Measurements from ENCODE around the gene FOXL1.

FOXL1 gene

DNA sequence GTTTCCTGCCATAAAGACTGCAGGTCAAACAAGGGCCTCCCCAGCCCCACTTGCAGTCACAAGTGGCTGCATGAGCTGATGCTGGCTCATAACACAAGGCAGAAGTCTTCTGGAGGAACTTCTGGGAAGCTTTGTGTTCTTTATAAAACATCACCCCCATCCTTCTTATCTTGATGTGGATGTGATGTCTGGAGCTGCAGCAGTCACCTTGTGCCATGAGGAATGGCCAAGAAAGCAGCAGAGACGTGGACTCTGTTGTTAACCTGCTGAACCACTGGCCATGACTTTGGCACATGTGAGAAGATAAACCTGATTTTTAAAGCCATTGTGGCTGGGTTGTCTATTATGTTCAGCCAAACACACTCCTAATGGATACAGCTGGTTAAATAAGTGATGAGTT is 41.8 kb downstream of the FOXL1 start:
- Histone ChIP-seq H3K27ac (no peak overlapping the region), H3K4me3 (no peak overlapping the region), H3K9ac (ENCODE audit: insufficient read length) (no peak overlapping the region), H3K9me3 (ENCODE audit: low read depth, low read length) (no peaks in the 10 kb centered on the region), H3K36me3 (ENCODE audit: insufficient read depth, low read length) (no peaks in the 10 kb centered on the region)
- no peak for DNase-seq (ENCODE audit: low read depth, low spot score)
- no peak for TF ChIP-seq FOXP2 (optimal IDR thresholded peaks at IDR 0.05; ENCODE audit: control extremely low read depth, extremely low read length, insufficient read depth)
- no peak for TF ChIP-seq EZH2 (IDR thresholded peaks at IDR 0.05)
- no peak for TF ChIP-seq POLR2AphosphoS5 (IDR thresholded peaks at IDR 0.05; ENCODE audit: borderline replicate concordance, low read depth, low read length)

DNA sequence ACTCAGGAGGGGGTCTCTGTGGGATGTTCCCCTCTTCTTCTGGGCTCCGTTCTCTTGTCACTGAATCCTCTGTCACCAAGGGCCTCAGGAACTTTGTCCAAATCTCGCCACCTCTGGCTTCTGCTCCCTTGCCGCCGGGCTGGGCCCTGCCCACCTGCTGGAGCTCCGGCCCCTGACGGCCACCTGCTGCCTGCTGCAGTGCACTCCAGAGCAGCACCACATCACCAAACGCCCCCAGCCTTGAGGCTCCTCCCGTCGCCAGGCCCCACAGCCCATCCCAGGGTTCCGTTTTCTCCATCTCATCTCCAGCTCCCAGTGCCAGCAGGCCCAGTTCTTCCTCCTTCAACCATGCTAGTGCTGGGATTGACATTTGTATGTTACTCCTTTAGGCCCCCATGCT is 43.6 kb downstream of the FOXL1 start:
- no peak for DNase-seq (ENCODE audit: low read depth, low spot score)
- Histone ChIP-seq H3K27ac (no peak overlapping the region), H3K36me3 (ENCODE audit: insufficient read depth, low read length) (no peaks in the 10 kb centered on the region), H3K9me3 (ENCODE audit: low read depth, low read length) (no peaks in the 10 kb centered on the region), H3K9ac (ENCODE audit: insufficient read length) (no peak overlapping the region), H3K4me3 (no peak overlapping the region)
- TF ChIP-seq FOXP2 (optimal IDR thresholded peaks at IDR 0.05; ENCODE audit: control extremely low read depth, extremely low read length, insufficient read depth) (no peak), EZH2 (IDR thresholded peaks at IDR 0.05) (no peak), POLR2AphosphoS5 (IDR thresholded peaks at IDR 0.05; ENCODE audit: borderline replicate concordance, low read depth, low read length) (no peak)

DNA sequence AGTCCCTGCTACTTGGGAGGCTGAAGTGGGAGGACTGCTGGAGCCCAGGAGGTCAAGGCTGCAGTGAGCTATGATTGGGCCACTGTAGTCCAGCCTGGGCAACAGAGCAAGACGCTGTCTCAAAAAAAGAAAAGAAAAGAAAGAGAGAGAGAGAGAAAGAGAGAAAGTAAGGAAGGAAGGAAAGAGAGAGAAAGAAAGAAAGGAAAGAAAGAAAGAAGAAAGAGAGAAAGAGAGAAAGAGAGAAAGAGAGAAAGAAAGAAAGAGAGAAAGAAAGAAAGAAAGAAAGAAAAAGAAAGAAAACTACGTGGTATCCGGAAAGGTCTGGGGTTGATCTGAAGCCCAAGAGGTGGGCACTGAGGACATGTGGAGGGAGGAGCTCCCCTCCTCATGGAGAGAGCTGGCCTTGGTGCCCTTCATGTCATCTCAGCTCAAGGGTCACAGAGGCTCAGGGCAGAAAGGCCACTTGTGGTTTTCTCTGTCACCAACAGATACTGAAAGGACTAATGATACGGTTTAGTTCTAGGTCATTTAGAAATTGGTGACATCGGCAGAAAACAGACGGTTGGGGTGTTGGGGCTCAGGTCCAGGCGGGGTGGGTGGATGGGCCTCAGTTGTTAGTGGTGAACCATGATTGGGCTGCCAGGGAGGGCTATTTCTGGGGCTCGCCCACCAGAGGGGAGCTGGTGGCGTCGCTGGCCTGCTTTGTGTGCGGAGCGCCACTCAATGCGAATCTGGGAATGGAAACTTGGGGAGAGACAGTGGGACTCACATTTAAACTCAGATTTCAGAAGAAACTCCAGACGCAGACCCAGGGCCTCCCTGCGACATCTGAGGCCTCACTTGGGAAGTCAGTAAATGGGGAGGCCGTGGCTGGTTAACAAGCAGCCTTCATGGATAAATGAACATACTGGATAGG is 44.6 kb downstream of the FOXL1 start:
- Histone ChIP-seq H3K27ac (no peak overlapping the region), H3K36me3 (ENCODE audit: insufficient read depth, low read length) (no peaks in the 10 kb centered on the region), H3K9me3 (ENCODE audit: low read depth, low read length) (no peaks in the 10 kb centered on the region), H3K9ac (ENCODE audit: insufficient read length) (no peak overlapping the region), H3K4me3 (no peak overlapping the region)
- TF ChIP-seq POLR2AphosphoS5 (IDR thresholded peaks at IDR 0.05; ENCODE audit: borderline replicate concordance, low read depth, low read length), result no peak
- TF ChIP-seq EZH2 (IDR thresholded peaks at IDR 0.05), result no peak
- no peak for TF ChIP-seq FOXP2 (optimal IDR thresholded peaks at IDR 0.05; ENCODE audit: control extremely low read depth, extremely low read length, insufficient read depth)
- no peak for DNase-seq (ENCODE audit: low read depth, low spot score)

DNA sequence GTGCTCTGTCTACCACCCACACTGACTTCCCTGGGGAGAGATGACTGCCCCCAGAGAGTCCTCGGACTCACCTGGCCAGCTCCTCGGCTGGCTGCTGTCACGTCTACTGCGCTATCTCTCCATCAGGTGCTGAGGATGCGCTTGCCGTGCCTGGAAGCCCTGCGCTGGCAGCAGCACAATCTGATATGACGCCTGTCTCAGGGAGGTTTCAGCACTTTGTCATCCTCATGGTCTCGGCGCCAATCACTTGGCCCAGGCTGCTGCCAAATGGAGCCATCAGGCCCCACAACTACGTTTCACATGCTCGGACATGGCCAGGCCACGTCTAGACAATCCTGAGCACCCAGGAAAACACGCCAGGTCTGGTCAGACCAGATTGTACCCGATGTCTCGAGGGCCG is 46.7 kb downstream of the FOXL1 start:
- TF ChIP-seq POLR2AphosphoS5 (IDR thresholded peaks at IDR 0.05; ENCODE audit: borderline replicate concordance, low read depth, low read length) (no peak), EZH2 (IDR thresholded peaks at IDR 0.05) (no peak), FOXP2 (optimal IDR thresholded peaks at IDR 0.05; ENCODE audit: control extremely low read depth, extremely low read length, insufficient read depth) (no peak)

DNA sequence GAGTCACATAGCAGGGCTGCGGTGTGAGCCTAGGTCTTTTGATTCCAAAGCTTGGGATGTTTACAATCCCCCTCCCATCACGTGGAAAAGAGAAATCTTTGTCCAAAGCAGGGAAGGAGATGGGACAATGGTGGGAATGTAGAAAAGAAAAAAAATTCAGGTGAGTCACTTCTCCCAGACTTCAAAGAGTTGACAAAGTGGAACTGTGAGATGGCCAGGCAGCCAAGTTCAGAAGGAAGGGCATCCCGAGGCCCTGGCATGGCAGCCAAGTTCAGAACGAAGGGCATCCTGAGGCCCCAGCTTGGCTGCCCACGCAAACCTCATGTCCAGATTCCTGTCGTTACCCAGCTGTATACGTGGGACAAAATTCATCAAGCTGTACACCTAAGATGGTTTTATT is 47.5 kb downstream of the FOXL1 start:
- TF ChIP-seq FOXP2 (optimal IDR thresholded peaks at IDR 0.05; ENCODE audit: control extremely low read depth, extremely low read length, insufficient read depth) (no peak), POLR2AphosphoS5 (IDR thresholded peaks at IDR 0.05; ENCODE audit: borderline replicate concordance, low read depth, low read length) (no peak), EZH2 (IDR thresholded peaks at IDR 0.05) (no peak)
- DNase-seq (ENCODE audit: low read depth, low spot score), result no peak
- H3K36me3 ChIP-seq (ENCODE audit: insufficient read depth, low read length), result no peaks in the 10 kb centered on the region
- no peak overlapping the region for H3K27ac ChIP-seq
- no peak overlapping the region for H3K4me3 ChIP-seq
- H3K9ac ChIP-seq (ENCODE audit: insufficient read length), result no peak overlapping the region
- no peaks in the 10 kb centered on the region for H3K9me3 ChIP-seq (ENCODE audit: low read depth, low read length)

More for the DNA sequence above, 46.7 kb downstream of the FOXL1 start:
- no peak overlapping the region for H3K4me3 ChIP-seq
- H3K9me3 ChIP-seq (ENCODE audit: low read depth, low read length), result no peaks in the 10 kb centered on the region
- no peaks in the 10 kb centered on the region for H3K36me3 ChIP-seq (ENCODE audit: insufficient read depth, low read length)
- no peak overlapping the region for H3K27ac ChIP-seq
- H3K9ac ChIP-seq (ENCODE audit: insufficient read length), result no peak overlapping the region
- DNase-seq (ENCODE audit: low read depth, low spot score), result no peak

DNA sequence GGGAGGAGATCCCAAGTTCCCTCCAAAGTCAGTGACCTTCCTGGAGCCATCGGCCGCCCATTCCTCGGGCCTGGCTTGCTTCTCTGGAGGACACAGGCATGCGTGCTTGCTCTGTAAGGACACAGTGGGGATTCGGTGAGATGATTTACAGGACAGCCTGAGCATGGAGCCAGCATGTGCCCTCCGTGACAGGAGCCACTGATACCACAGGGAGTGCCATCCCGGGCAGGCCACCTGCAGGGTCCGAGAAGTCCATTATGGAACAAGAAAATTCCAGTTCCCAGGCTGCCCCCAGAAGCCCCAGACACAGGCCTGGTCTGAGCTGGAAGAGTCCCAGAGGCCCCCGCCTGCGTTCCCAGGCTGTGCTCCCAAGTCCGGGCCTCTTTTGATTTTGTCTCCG is 47.9 kb downstream of the FOXL1 start:
- H3K9ac ChIP-seq (ENCODE audit: insufficient read length), result no peak overlapping the region
- no peak overlapping the region for H3K27ac ChIP-seq
- no peaks in the 10 kb centered on the region for H3K9me3 ChIP-seq (ENCODE audit: low read depth, low read length)
- no peak overlapping the region for H3K4me3 ChIP-seq
- no peak for TF ChIP-seq FOXP2 (optimal IDR thresholded peaks at IDR 0.05; ENCODE audit: control extremely low read depth, extremely low read length, insufficient read depth)
- no peak for TF ChIP-seq EZH2 (IDR thresholded peaks at IDR 0.05)
- no peak for TF ChIP-seq POLR2AphosphoS5 (IDR thresholded peaks at IDR 0.05; ENCODE audit: borderline replicate concordance, low read depth, low read length)
- DNase-seq (ENCODE audit: low read depth, low spot score), result no peak
- H3K36me3 ChIP-seq (ENCODE audit: insufficient read depth, low read length), result no peaks in the 10 kb centered on the region

DNA sequence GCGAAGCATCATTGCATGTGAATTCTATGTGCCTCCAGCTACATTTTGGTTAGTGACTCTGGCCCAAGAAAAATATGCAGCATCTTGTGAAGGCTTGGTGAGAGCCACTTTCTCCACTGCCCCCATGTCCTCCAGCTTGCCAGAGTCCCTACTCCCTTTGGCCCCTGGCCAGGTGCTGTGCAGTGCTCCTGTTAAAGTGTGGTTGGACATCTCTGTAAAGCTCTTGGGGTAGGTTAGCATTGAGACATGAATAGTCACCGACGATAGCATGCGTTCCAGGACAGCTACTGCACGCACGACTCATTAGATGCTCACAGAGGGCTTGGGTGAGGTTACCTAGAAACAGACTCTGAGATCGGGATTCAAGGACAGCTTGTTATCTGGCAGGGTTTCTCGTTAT is 48.6 kb downstream of the FOXL1 start:
- DNase-seq (ENCODE audit: low read depth, low spot score), result no peak
- no peaks in the 10 kb centered on the region for H3K36me3 ChIP-seq (ENCODE audit: insufficient read depth, low read length)
- no peak overlapping the region for H3K4me3 ChIP-seq
- no peaks in the 10 kb centered on the region for H3K9me3 ChIP-seq (ENCODE audit: low read depth, low read length)
- H3K27ac ChIP-seq, result no peak overlapping the region
- TF ChIP-seq EZH2 (IDR thresholded peaks at IDR 0.05) (no peak), POLR2AphosphoS5 (IDR thresholded peaks at IDR 0.05; ENCODE audit: borderline replicate concordance, low read depth, low read length) (no peak), FOXP2 (optimal IDR thresholded peaks at IDR 0.05; ENCODE audit: control extremely low read depth, extremely low read length, insufficient read depth) (no peak)
- H3K9ac ChIP-seq (ENCODE audit: insufficient read length), result no peak overlapping the region

DNA sequence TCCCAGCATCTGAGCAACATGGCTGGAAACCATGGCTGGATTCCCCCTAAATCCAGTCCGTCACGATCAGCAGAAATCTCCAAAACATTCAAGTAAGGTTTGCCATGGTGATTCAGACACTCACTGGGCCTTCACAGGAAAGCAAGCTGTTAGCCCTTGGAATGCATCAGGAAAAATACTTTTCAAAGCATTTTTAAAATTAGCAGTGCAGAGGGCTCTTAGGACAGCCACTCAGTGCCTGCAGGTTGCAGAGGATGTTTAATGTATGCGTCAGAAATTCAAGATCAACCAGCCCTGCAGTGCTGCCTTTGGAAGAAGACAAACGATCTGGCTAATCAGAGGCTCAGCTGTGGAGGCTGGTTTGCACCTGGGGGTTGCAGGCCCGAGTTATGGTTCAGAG is 50.3 kb downstream of the FOXL1 start:
- H3K4me3 ChIP-seq, result no peak overlapping the region
- no peaks in the 10 kb centered on the region for H3K9me3 ChIP-seq (ENCODE audit: low read depth, low read length)
- H3K36me3 ChIP-seq (ENCODE audit: insufficient read depth, low read length), result no peaks in the 10 kb centered on the region
- H3K27ac ChIP-seq, result no peak overlapping the region
- no peak for DNase-seq (ENCODE audit: low read depth, low spot score)
- no peak for TF ChIP-seq EZH2 (IDR thresholded peaks at IDR 0.05)
- no peak for TF ChIP-seq POLR2AphosphoS5 (IDR thresholded peaks at IDR 0.05; ENCODE audit: borderline replicate concordance, low read depth, low read length)
- TF ChIP-seq FOXP2 (optimal IDR thresholded peaks at IDR 0.05; ENCODE audit: control extremely low read depth, extremely low read length, insufficient read depth), result no peak
- H3K9ac ChIP-seq (ENCODE audit: insufficient read length), result no peak overlapping the region
